HEK293 (cell line): ENCODE data around the gene CDC42EP5.

Source experiments
- CTCF ChIA-PET: fragments of 350-600 bp; formaldehyde crosslinking; extraction: SDS; loops from one replicate; lab custom pipeline; 2021; ENCODE audit warnings: antibody characterized with exemption; lab: Yijun Ruan, JAX
- POLR2A ChIA-PET: fragments of 300-600 bp; formaldehyde crosslinking; extraction: SDS; loops from one replicate; lab custom pipeline; 2020; ENCODE audit warnings: antibody characterized with exemption, inconsistent platforms; lab: Yijun Ruan, JAX
- H3K27ac ChIP-seq: fragments of 200-500 bp; sonication (Bioruptor generic); 2 replicates; pipeline ENCODE4 v1.5.1; 2014; ENCODE audit warnings: low read depth, low read length, control low read depth, inconsistent platforms; ENCODE audit errors: extremely low read depth
- H3K36me3 ChIP-seq, 2 experiments: fragments of 200-500 bp in 1 of 2; sonication (Bioruptor generic) in 1 of 2; 1 replicate in 1 of 2; 2 replicates in 1 of 2; pipeline ENCODE4 v1.5.1; 2014 to 2017; ENCODE audit warnings: inconsistent platforms in 2 of 2, low read length in 2 of 2; ENCODE audit not compliant: control insufficient read depth in 2 of 2, insufficient read depth in 1 of 2
- H3K4me1 ChIP-seq: fragments of 200-500 bp; sonication (Bioruptor generic); 2 replicates; pipeline ENCODE4 v1.5.1; 2014; ENCODE audit warnings: mild to moderate bottlenecking, low read length, inconsistent platforms; ENCODE audit not compliant: control insufficient read depth, insufficient read depth
- H3K4me3 ChIP-seq: 2 replicates; pipeline ENCODE4 v1.5.1; 2011; ENCODE audit warnings: low read depth, mild to moderate bottlenecking, control low read depth, low read length, moderate library complexity
- H3K9me3 ChIP-seq: fragments of 200-500 bp; sonication (Bioruptor generic); 2 replicates; pipeline ENCODE4 v1.5.1; 2014; ENCODE audit warnings: low read depth, low read length, inconsistent platforms; ENCODE audit not compliant: control insufficient read depth, insufficient read depth
- GLI2 ChIP-seq: fragments of 450-650 bp; formaldehyde crosslinking; IDR thresholded peaks from 2 replicates; pipeline ENCODE4; 2017; ENCODE audit warnings: missing biosample characterization, missing genetic modification characterization, low read depth, borderline replicate concordance
- GLIS1 ChIP-seq: fragments of 450-650 bp; formaldehyde crosslinking; IDR thresholded peaks from 2 replicates; pipeline ENCODE4 v1.5.1; 2016; ENCODE audit warnings: missing biosample characterization, missing genetic modification characterization
- GLIS2 ChIP-seq: fragments of 450-650 bp; formaldehyde crosslinking; IDR thresholded peaks from 2 replicates; pipeline ENCODE4 v1.5.1; 2016; ENCODE audit warnings: missing biosample characterization, missing genetic modification characterization
- PRDM6 ChIP-seq: fragments of 450-650 bp; formaldehyde crosslinking; IDR thresholded peaks from 2 replicates; pipeline ENCODE4 v1.5.1; 2017; ENCODE audit warnings: missing biosample characterization, missing genetic modification characterization
- SCRT2 ChIP-seq: fragments of 450-650 bp; formaldehyde crosslinking; IDR thresholded peaks from 2 replicates; pipeline ENCODE4 v1.5.1; 2016; ENCODE audit warnings: missing biosample characterization, missing genetic modification characterization
- SP2 ChIP-seq: fragments of 450-650 bp; formaldehyde crosslinking; IDR thresholded peaks from 2 replicates; pipeline ENCODE4 v1.5.1; 2016; ENCODE audit warnings: missing biosample characterization, missing genetic modification characterization
- SP7 ChIP-seq: fragments of 450-650 bp; formaldehyde crosslinking; IDR thresholded peaks from 2 replicates; pipeline ENCODE4 v1.5.1; 2016; ENCODE audit warnings: missing biosample characterization, missing genetic modification characterization
- TSHZ1 ChIP-seq: fragments of 450-650 bp; formaldehyde crosslinking; IDR thresholded peaks from 2 replicates; pipeline ENCODE4 v1.5.1; 2016; ENCODE audit warnings: missing biosample characterization, missing genetic modification characterization, borderline replicate concordance
- ZBTB20 ChIP-seq: fragments of 450-650 bp; formaldehyde crosslinking; IDR thresholded peaks from 2 replicates; pipeline ENCODE4 v1.5.1; 2016; ENCODE audit warnings: missing biosample characterization, missing genetic modification characterization
- ZBTB7A ChIP-seq: fragments of 450-650 bp; formaldehyde crosslinking; IDR thresholded peaks from 2 replicates; pipeline ENCODE4 v1.5.1; 2016; ENCODE audit warnings: low read depth, missing biosample characterization, missing genetic modification characterization
- ZIC2 ChIP-seq: fragments of 450-650 bp; formaldehyde crosslinking; IDR thresholded peaks from 2 replicates; pipeline ENCODE4 v1.5.1; 2016; ENCODE audit warnings: missing biosample characterization, missing genetic modification characterization
- ZNF248 ChIP-seq: fragments of 450-650 bp; formaldehyde crosslinking; IDR thresholded peaks from 2 replicates; pipeline ENCODE4 v1.5.1; 2017; ENCODE audit warnings: missing biosample characterization, missing genetic modification characterization
- ZNF324 ChIP-seq: fragments of 450-650 bp; formaldehyde crosslinking; IDR thresholded peaks from 2 replicates; pipeline ENCODE4 v1.5.1; 2016; ENCODE audit warnings: missing biosample characterization, missing genetic modification characterization
- ZNF341 ChIP-seq: fragments of 450-650 bp; formaldehyde crosslinking; IDR thresholded peaks from 2 replicates; pipeline ENCODE4; 2016; ENCODE audit warnings: low read depth, missing biosample characterization, missing genetic modification characterization
- ZNF426 ChIP-seq: fragments of 450-650 bp; formaldehyde crosslinking; IDR thresholded peaks from 2 replicates; pipeline ENCODE4 v1.5.1; 2017; ENCODE audit warnings: missing biosample characterization, missing genetic modification characterization, mild to moderate bottlenecking, inconsistent platforms, moderate library complexity
- ZNF449 ChIP-seq: fragments of 450-650 bp; formaldehyde crosslinking; IDR thresholded peaks from 2 replicates; pipeline ENCODE4 v1.5.1; 2017; ENCODE audit warnings: missing biosample characterization, mild to moderate bottlenecking, missing genetic modification characterization, moderate library complexity
- ZNF48 ChIP-seq: fragments of 450-650 bp; formaldehyde crosslinking; IDR thresholded peaks from 2 replicates; pipeline ENCODE4 v1.5.1; 2016; ENCODE audit warnings: missing biosample characterization, missing genetic modification characterization
- ZNF560 ChIP-seq: fragments of 450-650 bp; formaldehyde crosslinking; IDR thresholded peaks from 2 replicates; pipeline ENCODE4 v1.5.1; 2017; ENCODE audit warnings: missing biosample characterization, missing genetic modification characterization, borderline replicate concordance
- ZNF654 ChIP-seq: fragments of 450-650 bp; formaldehyde crosslinking; IDR thresholded peaks from 2 replicates; pipeline ENCODE4 v1.5.1; 2016; ENCODE audit warnings: low read depth, missing biosample characterization, missing genetic modification characterization
- ZNF660 ChIP-seq: fragments of 450-650 bp; IDR thresholded peaks from 2 replicates; pipeline ENCODE4 v1.5.1; 2018; ENCODE audit warnings: missing biosample characterization, mild to moderate bottlenecking, missing genetic modification characterization
- ZNF707 ChIP-seq: fragments of 450-650 bp; formaldehyde crosslinking; IDR thresholded peaks from 2 replicates; pipeline ENCODE4 v1.5.1; 2016; ENCODE audit warnings: missing biosample characterization, missing genetic modification characterization
- ZNF837 ChIP-seq: fragments of 450-650 bp; formaldehyde crosslinking; IDR thresholded peaks from 2 replicates; pipeline ENCODE4 v1.5.1; 2016; ENCODE audit warnings: missing biosample characterization, missing genetic modification characterization
- ZXDB ChIP-seq: fragments of 450-650 bp; formaldehyde crosslinking; IDR thresholded peaks from 2 replicates; pipeline ENCODE4 v1.5.1; 2016; ENCODE audit warnings: missing biosample characterization, missing genetic modification characterization
- TF ChIP-seq, protein P1 (sequence below): fragments of 450-650 bp; formaldehyde crosslinking; IDR thresholded peaks from 2 replicates; pipeline ENCODE4 v1.5.1; 2017; ENCODE audit warnings: missing biosample characterization, missing genetic modification characterization
- TF ChIP-seq, protein P2 (sequence below): fragments of 450-650 bp; formaldehyde crosslinking; IDR thresholded peaks from 2 replicates; pipeline ENCODE4 v1.5.1; 2016; ENCODE audit warnings: missing biosample characterization, missing genetic modification characterization

CDC42EP5 gene

GRCh38 chr19:54431255-54431838, 41.7 kb downstream of the CDC42EP5 start (continued):
- TF ChIP-seq ZNF654 (tag by site-specific recombination) (no peak), GLIS1 (tag by site-specific recombination) (peak; percentile 93), ZNF48 (tag by site-specific recombination) (no peak), TSHZ1 (no peak), ZNF449 (tag by site-specific recombination) (no peak), GLIS2 (no peak), SP7 (tag by site-specific recombination) (no peak), ZBTB20 (tag by site-specific recombination) (peak; percentile 74), ZNF324 (tag by site-specific recombination) (no peak), ZNF341 (tag by site-specific recombination) (no peak), ZNF660 (tag by site-specific recombination) (no peak), ZIC2 (peak; percentile 57; the same call in 1 of the 2 replicates), ZXDB (0 out of 2 replicates have a peak, but pooled peaks have one; percentile 28)
- TF ChIP-seq, protein P1, sequence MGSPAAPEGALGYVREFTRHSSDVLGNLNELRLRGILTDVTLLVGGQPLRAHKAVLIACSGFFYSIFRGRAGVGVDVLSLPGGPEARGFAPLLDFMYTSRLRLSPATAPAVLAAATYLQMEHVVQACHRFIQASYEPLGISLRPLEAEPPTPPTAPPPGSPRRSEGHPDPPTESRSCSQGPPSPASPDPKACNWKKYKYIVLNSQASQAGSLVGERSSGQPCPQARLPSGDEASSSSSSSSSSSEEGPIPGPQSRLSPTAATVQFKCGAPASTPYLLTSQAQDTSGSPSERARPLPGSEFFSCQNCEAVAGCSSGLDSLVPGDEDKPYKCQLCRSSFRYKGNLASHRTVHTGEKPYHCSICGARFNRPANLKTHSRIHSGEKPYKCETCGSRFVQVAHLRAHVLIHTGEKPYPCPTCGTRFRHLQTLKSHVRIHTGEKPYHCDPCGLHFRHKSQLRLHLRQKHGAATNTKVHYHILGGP (tag by site-specific recombination): no peak
- TF ChIP-seq, protein P2, sequence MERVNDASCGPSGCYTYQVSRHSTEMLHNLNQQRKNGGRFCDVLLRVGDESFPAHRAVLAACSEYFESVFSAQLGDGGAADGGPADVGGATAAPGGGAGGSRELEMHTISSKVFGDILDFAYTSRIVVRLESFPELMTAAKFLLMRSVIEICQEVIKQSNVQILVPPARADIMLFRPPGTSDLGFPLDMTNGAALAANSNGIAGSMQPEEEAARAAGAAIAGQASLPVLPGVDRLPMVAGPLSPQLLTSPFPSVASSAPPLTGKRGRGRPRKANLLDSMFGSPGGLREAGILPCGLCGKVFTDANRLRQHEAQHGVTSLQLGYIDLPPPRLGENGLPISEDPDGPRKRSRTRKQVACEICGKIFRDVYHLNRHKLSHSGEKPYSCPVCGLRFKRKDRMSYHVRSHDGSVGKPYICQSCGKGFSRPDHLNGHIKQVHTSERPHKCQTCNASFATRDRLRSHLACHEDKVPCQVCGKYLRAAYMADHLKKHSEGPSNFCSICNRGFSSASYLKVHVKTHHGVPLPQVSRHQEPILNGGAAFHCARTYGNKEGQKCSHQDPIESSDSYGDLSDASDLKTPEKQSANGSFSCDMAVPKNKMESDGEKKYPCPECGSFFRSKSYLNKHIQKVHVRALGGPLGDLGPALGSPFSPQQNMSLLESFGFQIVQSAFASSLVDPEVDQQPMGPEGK (tag by site-specific recombination): peak; percentile 62; the same call in 1 of the 2 replicates

DNA sequence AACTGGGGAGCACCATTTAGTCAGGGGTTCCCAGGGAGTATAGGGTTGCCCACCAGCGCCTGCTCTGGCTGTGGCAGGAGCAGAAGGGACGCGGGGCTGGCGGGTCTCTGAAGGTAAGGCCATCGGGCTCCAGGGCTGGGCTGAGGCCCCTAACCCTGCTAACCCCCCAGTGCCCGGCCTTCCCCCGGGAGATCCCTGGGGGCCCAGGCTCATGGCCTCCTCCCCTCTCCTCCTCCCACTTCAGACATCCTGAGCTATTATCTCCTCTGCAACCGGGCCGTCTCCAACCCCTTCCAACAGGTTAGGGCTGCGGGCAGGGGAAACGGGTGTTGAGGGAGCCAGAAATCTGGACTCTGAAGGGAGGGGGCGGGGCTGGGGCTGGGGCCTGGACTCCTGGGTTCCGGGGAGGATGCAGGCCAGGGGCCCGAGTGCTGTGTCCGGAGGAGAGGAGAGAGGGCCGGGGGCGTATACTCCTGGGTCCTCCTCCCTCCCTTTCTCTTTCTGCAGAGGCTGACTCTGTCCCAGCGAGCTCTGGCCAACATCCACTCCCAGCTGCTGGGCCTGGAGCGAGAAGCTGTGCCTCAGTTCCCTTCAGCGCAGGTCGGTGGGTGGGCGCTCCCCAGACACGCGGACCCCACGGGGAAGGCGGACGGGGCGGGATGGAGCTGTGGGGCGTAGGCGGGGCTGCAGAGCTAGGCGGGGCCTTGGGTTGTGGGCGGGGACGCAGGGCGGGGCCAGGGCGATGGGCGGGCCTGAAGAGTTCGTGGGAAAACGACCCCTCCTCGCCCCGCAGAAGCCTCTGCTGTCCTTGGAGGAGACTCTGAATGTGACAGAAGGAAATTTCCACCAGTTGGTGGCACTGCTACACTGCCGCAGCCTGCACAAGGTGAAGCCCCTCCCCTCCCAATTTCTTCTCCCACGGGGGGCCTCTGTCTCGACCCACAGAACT, 42.5 kb downstream of the CDC42EP5 start:
- H3K36me3 ChIP-seq: peaks cover 0 to 6% of the 10 kb centered on the region in 2 experiments; a peak in 1 of 3 replicates
- POLR2A ChIA-PET: interaction anchor here (0.5 to 4.2 kb wide), 14 partner anchors 8 to 371 kb away, joined by 3 to 47 read pairs (median 4); partner anchors contain the start of genes CDC42EP5, LENG8, LENG9 and TTYH1
- no peaks in the 10 kb centered on the region for H3K9me3 ChIP-seq
- no peak overlapping the region for H3K27ac ChIP-seq
- CTCF ChIA-PET: interaction anchor here (0.9 to 1.4 kb wide), 9 partner anchors 8 to 164 kb away, joined by 3 to 10 read pairs (median 4); partner anchors contain the start of gene TTYH1
- H3K4me1 ChIP-seq: peaks cover 10% of the 10 kb centered on the region
- peak overlapping the region; percentile 41 for H3K4me3 ChIP-seq
- TF ChIP-seq ZNF560 (tag by site-specific recombination): no peak
- no peak for TF ChIP-seq ZNF426 (tag by site-specific recombination)
- TF ChIP-seq SP2 (tag by site-specific recombination): peak; percentile 72
- TF ChIP-seq ZNF837 (tag by site-specific recombination): no peak
- no peak for TF ChIP-seq PRDM6 (tag by site-specific recombination)
- TF ChIP-seq ZBTB7A (tag by site-specific recombination): no peak
- TF ChIP-seq ZNF248 (tag by site-specific recombination): no peak
- no peak for TF ChIP-seq GLI2
- TF ChIP-seq ZNF707 (tag by site-specific recombination): no peak
- peak; percentile 53; the same call in 1 of the 2 replicates for TF ChIP-seq SCRT2 (tag by site-specific recombination)
- TF ChIP-seq GLIS2: peak; percentile 60; the same call in 1 of the 2 replicates
